Smooth muscle cell of the brain vasculature (primary cell): ENCODE measurements around the gene TAF11L10.
"Not testable (repeated sequence)": the region's sequence is repeated elsewhere in the genome, so short reads cannot be mapped to it uniquely, and the experiment has no call there.

ENCODE experiments used
- DNase-seq: peaks from one replicate; pipeline ENCODE4 v3.0.0-alpha.2; 2012; ENCODE audit warnings: low read depth, low spot score

The TAF11L10 gene

DNA sequence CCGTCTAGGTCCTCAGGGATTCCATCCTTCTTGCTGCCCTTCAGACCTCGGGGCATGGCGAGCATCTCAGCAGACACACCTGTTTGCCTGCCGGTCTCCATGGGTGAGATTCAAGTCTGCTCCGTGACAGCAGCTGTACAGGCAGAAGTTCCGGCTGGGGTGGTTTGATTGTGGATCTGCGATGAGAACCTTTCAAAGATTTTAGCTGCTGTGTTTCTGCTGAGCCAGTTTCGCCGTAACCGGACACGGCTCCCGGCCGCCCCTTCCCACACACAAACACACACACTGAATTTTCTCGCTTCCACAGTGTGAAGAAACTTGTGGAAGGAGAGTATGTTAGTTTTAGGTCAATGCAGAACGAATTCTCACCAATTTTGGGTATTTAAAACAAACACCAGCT lies at the start of gene TAF11L10:
TAF11L10 (minus strand) TSS at position 101 of the 400 bp plus-strand sequence.
- not testable (repeated sequence) for DNase-seq

DNA sequence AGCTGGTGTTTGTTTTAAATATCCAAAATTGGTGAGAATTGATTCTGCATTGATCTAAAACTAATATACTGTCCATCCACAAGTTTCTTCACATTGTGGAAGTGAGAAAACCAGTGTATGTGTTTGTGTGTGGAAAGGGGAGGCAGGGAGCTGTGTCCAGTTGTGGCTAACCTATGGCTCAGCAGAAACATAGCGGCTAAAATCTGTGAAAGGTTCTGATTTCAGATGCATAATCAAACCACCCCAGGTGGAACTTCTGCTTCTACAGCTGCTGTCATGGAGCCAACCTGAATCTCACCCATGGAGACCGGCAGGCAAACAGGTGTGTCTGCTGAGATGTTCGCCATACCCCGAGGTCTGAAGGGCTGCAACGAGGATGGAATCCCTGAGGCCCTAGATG lies 36.5 kb upstream of the TAF11L10 start, which contains the start of gene TAF11L14:
TAF11L14 (plus strand) TSS at position 301 of the 400 bp plus-strand sequence.
- DNase-seq: no peak

DNA sequence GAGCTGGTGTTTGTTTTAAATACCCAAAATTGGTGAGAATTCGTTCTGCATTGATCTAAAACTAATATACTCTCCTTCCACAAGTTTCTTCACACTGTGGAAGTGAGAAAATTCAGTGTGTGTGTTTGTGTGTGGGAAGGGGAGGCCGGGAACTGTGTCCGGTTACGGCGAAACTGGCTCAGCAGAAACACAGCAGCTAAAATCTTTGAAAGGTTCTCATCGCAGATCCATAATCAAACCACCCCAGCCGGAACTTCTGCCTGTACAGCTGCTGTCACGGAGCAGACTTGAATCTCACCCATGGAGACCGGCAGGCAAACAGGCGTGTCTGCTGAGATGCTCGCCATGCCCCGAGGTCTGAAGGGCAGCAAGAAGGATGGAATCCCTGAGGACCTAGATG lies 34.2 kb upstream of the TAF11L10 start, which contains the start of gene TAF11L13:
TAF11L13 (plus strand) TSS at position 301 of the 400 bp plus-strand sequence.
- not testable (repeated sequence) for DNase-seq

DNA sequence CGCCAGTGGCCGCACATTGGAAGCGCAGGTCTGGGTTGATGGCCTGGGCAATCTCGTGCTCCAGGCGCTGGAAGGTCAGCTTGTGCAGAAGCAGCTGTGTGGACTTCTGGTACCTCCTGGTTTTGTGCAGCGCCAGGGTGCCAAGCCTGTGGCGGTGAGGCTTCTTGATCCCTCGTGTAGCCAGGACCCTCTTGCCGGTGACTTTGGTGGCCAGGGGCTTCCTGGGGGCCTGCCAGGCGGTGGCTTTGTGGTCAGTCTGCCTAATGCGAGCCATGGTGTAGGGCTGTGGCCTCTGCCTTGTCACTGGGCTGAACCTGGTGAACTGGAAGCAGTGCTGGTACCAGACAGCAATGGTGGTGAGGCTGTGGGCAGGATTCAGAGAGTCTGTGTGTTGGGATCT lies 28.1 kb upstream of the TAF11L10 start:
- no peak for DNase-seq

DNA sequence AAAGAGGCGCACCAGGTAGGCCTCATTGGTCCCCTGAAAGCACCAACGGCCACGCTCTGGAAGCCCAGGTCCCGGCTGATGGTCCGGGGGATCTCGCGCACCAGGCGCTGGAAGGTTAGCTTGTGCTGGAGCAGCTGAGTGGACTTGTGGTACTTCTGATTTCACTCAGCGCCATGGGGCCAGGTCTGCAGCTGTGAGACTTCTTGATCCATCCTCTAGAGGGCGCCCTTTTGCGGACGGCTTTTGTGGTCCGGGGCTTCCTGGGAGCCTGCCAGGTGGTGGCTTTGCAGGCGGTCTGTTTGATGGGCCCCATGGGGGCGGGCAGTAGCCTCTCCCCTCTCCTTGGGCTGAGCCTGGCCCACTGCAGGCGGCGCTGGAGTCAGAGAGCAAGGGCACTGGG lies 23.0 kb upstream of the TAF11L10 start:
- no peak for DNase-seq

DNA sequence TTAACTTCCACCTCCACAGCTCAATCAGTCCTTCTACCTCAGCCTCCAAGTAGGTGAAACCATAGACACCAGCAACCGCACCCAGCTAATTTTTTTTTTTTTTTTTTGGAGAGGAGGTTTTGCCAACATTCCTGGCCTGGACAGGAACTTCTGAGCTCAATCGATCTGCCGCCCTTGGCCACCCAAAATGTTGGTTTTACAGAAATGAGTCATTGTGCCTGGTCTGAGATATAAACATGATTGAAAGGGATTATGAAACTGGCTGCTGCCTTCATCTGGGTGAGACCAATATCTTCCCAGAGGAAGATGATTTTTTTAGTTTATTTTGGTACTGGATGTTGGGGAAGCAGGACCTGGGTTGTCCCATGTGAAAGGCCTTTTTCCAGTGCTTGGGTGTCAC lies 21.7 kb upstream of the TAF11L10 start:
- no peak for DNase-seq

DNA sequence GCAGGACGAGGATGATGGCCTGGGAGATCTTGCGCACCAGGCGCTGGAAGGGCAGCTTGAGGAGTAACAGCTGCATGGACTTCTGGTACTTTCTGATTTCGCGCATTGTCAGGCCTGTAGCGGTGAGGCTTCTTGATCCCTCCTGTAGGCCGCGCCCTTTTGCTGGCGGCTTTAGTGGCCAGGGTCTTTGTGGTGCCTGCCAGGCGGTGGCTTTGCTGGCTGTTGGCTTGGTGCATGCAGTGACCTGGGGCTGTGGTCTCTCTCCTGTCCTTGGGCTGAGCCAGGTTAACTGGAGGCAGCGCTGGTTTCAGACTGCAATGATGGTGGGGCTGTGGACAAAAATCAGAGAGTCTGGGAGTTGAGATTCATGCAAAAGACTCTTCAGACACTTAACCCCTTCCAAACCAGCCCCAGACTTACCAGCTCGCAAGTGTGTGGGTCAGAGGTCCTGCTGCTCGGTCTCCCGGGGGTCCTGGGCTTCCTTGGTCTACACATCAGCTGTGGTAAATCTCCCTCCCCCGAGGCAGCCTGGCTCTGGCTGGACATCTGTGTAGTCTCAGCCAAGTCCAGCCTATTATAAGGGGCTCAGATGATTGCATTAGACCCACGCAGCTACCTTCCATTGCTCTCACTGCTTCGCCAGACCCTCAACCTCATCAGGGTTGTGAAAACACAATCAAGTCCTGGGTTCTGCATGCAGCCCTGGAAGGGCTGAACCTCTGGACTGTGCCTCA lies 17.4 kb upstream of the TAF11L10 start:
- DNase-seq: no peak

DNA sequence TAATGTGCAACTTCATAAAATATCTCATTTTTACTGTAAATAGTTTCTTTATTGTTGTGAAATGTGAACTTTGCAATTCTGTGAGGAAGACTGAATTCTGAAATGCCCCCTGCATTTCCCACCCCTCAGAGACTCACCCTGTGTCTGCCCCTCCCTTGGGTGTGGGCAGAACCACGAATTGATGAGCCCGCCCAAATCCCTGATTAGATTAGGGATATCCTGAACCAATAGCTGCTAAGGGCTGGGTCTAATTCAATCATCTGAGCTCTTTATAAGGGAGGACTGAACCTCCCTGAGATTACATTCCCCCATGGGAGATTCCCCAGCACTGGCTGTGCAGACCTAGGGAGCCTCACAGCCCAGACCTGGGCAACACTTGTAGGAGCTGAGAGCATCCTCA lies 12.5 kb upstream of the TAF11L10 start, which contains the start of gene TAF11L12:
TAF11L12 (plus strand) TSS at position 301 of the 400 bp plus-strand sequence.
- not testable (repeated sequence) for DNase-seq

DNA sequence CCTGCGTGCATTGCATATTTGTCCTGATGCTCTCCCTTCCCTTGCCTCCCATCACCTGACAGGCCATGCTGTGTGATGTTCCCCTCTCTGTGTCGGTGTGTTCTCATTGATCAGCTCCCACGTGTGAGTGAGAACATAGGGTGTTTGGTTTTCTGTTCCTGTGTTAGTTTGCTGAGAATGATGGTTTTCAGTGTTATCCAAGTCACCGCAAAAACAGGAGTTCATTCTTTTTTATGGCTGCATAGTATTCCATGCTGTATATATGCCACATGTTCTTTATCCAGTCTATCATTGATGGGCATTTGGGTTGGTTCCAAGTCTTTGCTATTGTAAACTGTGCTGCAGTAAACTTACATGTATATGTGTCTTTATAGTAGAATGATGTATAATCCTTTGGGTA lies 9.8 kb upstream of the TAF11L10 start:
- DNase-seq: not testable (repeated sequence)

DNA sequence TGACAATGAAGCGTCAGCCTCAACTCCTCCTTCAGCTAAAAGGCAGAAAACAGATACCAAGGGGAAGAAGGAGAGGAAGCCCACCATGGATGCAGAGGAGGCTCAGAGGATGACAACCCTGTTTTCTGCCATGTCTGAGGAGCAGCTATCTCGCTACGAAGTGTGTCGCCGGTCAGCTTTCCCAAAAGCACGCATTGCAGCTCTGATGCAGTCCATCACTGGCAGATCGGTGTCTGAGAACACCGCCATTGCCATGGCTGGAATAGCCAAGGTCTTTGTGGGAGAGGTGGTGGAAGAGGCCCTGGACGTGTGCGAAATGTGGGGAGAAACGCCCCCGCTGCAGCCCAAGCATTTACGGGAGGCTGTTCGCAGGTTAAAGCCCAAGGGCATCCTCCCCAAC lies 7.3 kb upstream of the TAF11L10 start:
- no peak for DNase-seq

DNA sequence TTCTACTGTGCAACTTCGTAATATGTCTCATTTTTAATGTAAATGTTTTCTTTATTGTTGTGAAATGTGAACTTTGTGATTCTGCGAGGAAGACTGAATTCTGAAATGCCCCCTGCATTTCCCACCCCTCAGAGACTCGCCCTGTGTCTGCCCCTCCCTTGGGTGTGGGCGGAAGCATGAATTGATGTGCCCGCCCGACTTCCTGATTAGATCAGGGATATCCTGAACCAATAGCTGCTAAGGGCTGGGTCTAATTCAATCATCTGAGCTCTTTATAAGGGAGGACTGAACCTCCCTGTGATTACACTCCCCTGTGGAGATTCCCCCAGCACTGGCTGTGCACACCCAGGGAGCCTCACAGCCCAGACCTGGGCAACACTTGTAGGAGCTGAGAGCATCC lies 6.3 kb upstream of the TAF11L10 start, which contains the start of gene TAF11L11:
TAF11L11 (plus strand) TSS at position 304 of the 400 bp plus-strand sequence.
- DNase-seq: not testable (repeated sequence)

DNA sequence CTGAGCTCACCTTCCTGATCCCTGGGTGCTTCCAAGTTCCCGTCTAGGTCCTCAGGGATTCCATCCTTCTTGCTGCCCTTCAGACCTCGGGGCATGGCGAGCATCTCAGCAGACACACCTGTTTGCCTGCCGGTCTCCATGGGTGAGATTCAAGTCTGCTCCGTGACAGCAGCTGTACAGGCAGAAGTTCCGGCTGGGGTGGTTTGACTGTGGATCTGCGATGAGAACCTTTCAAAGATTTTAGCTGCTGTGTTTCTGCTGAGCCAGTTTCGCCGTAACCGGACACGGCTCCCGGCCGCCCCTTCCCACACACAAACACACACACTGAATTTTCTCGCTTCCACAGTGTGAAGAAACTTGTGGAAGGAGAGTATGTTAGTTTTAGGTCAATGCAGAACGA lies 3.4 kb downstream of the TAF11L10 start, which contains the start of gene TAF11L9:
TAF11L9 (minus strand) TSS at position 140 of the 400 bp plus-strand sequence.
- not testable (repeated sequence) for DNase-seq

DNA sequence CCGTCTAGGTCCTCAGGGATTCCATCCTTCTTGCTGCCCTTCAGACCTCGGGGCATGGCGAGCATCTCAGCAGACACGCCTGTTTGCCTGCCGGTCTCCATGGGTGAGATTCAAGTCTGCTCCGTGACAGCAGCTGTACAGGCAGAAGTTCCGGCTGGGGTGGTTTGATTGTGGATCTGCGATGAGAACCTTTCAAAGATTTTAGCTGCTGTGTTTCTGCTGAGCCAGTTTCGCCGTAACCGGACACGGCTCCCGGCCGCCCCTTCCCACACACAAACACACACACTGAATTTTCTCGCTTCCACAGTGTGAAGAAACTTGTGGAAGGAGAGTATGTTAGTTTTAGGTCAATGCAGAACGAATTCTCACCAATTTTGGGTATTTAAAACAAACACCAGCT lies 6.8 kb downstream of the TAF11L10 start, which contains the start of gene TAF11L8:
TAF11L8 (minus strand) TSS at position 101 of the 400 bp plus-strand sequence.
- DNase-seq: not testable (repeated sequence)

DNA sequence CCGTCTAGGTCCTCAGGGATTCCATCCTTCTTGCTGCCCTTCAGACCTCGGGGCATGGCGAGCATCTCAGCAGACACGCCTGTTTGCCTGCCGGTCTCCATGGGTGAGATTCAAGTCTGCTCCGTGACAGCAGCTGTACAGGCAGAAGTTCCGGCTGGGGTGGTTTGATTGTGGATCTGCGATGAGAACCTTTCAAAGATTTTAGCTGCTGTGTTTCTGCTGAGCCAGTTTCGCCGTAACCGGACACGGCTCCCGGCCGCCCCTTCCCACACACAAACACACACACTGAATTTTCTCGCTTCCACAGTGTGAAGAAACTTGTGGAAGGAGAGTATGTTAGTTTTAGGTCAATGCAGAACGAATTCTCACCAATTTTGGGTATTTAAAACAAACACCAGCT lies 12.0 kb downstream of the TAF11L10 start, which contains the start of gene TAF11L7:
TAF11L7 (minus strand) TSS at position 101 of the 400 bp plus-strand sequence.
- not testable (repeated sequence) for DNase-seq
